Kidney glomerular epithelial cell (primary cell): ENCODE data around the gene FOXJ2.
"Not testable (repeated sequence)": the region's sequence is repeated elsewhere in the genome, so short reads cannot be mapped to it uniquely, and the experiment has no call there.

ENCODE experiments used
- DNase-seq: peaks from one replicate; lab custom pipeline; 2025; lab: John Stamatoyannopoulos, UW

FOXJ2 gene

GRCh38 chr12:8032242-8033152 is at the start of gene FOXJ2:
Gene FOXJ2 (plus strand): TSS chr12:8032716. CDS start chr12:8039833, 7,117 bp downstream.
- DNase-seq, result peak; percentile 60

DNA sequence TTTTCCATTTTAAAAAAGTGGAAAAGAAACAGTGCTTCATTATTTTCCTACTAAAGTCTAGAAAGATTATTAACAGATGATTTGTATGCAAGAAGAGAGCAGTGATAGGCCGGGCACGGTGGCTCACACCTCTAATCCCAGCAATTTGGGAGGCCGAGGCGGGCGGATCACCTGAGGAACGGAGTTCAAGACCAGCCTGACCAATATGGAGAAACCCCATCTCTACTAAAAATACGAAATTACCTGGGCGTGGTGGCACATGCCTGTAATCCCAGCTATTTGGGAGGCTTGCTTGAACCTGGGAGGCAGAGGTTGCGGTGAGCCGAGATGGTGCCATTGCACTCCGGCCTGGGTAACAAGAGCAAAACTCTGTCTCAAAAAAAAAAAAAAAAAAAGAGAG is 49.5 kb upstream of the FOXJ2 start:
- not testable (repeated sequence) for DNase-seq

- not testable (repeated sequence) for DNase-seq
Observed at GRCh38 chr12:7983460-7983859, 49.1 kb upstream of the FOXJ2 start.

- DNase-seq, result no peak
Observed at GRCh38 chr12:7984900-7985299, 47.6 kb upstream of the FOXJ2 start.

DNA sequence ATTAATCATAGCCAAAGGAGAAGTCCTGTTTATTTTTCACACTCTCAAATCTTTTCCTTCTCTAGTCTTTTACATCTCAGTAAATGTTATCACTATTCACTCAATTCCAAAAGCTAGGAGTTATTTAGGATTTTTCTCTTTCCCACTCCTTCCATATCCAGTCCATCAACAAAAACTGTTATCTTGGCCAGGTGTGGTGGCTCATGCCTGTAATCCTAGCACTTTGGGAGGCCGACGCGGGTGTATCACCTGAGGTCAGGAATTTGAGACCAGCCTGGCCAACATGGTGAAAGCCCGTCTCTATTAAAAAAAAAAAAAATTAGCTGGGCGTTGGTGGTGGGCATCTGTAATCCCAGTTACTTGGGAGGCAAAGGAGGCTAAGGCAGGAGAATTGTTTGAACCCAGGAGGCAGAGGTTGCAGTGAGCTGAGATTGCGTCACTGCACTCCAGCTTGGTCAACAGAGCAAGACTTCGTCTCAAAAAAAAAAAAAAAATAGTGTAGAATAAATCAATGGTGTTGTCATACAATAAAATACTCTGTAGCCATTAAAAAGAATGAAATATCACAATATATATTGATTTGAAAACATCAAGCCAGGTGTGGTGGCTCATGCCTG is 46.6 kb upstream of the FOXJ2 start:
- no peak for DNase-seq

GRCh38 chr12:7989827-7990491 is 42.6 kb upstream of the FOXJ2 start:
- no peak for DNase-seq

DNA sequence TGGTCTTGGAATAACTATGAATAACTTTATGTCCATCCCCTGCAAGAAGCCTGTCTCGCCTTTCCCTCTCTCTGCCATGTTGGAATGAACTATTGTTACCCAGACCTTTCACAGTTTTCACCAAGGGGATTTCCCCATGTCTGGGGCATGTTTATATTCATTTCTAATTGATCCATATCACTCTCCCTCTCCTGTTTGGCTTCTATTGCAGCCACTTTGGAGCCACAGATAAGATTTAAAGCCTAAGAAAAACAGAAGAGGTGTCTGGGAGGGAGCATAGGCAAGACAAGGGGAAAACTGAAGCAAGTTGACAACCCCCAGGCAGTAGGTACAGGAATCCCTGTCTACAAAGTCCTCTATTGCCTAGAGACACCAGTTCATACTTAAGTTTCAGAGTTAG is 41.0 kb upstream of the FOXJ2 start:
- no peak for DNase-seq

GRCh38 chr12:7994731-7995205 is 37.7 kb upstream of the FOXJ2 start:
- DNase-seq, result no peak

- DNase-seq, result peak; percentile 79
Observed at GRCh38 chr12:7995266-7995963, 37.1 kb upstream of the FOXJ2 start.

GRCh38 chr12:8000827-8001226 is 31.7 kb upstream of the FOXJ2 start:
- DNase-seq, result not testable (repeated sequence)

GRCh38 chr12:8001496-8001895 is 31.0 kb upstream of the FOXJ2 start:
- not testable (repeated sequence) for DNase-seq

DNA sequence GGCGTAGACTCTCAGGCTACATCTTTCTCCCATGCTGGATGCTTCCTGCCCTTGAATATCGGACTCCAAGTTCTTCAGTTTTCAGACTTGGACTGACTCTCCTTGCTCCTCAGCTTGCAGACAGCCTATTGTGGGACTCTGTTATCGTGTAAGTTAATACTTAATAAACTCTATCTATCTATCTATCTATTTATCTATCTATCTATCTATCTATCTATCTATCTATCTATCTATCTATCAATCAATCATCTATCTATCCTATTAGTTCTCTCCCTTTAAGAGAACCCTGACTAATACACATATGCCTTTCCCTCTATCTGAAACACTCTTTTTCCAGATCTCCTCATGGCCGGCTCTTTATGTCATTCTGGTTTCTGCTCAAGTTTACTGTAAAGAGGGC is 27.6 kb upstream of the FOXJ2 start:
- DNase-seq, result not testable (repeated sequence)

DNA sequence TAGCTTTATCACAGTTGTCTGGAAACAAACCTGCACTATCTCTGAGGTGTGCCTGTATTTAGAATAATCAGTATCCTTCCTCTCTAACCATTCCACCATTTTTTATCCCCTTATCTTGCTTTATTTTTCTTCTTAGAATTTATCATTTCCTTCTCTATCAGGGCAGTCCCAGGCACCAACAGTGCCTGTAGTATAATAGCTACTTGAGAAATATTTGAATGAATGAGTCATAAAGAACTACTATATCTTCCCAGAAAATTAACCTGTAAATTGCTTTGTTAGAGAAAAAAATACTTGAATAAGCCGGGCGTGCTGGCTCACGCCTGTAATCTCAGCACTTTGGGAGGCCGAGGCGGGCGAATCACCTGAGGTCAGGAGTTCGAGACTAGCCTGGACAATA is 21.2 kb upstream of the FOXJ2 start:
- DNase-seq, result peak; percentile 42

GRCh38 chr12:8012651-8013309 is 19.7 kb upstream of the FOXJ2 start:
- no peak for DNase-seq

- DNase-seq, result no peak
Observed at GRCh38 chr12:8014836-8015235, 17.7 kb upstream of the FOXJ2 start.

DNA sequence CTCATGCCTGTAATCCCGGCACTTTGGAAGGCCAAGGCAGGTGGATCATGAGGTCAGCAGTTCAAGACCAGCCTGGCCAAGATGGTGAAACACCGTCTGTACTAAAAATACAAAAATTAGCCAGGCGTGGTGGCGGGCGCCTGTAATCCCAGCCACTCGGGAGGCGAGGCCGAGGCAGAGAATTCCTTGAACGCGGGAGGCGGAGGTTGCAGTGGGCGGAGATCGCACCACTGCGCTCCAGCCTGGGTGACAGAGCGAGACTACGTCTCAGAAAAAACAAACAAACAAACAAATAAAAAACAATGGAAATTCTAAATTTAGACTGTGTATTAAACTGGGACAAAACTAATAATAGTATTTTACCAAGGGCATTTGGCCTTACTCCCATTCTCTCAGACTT is 14.3 kb upstream of the FOXJ2 start:
- DNase-seq, result not testable (repeated sequence)

GRCh38 chr12:8018666-8019581 is 13.6 kb upstream of the FOXJ2 start:
- no peak for DNase-seq

DNA sequence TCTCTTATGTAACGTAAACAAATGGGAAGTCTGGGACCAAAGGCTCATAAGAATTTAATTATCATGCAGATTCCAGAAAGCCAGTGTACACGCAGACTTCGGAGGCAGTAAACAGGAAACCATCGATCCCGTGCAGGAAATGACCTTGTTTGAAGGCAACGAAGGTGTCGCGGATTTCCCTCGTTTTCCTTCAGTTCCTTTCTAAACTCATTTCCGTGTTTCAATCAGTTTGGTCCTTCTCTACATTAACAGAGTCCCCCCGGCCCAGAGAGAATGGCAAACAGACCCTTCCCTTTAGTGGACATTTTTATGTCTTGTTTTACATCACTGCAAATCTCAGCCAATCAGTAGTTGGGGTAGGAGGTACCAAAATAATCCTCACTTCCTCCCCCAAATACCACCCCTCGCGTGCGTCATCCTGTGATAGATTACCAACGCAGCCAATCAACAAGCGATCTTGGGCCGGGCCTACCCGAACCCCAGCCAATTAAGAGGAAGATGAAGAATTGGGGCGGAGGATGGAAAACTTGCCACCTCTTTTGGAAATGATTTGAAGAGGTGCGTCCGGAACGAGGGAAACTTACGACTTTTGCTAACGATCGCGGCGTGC is 6.1 kb upstream of the FOXJ2 start:
- DNase-seq, result peak; percentile 98

GRCh38 chr12:8027856-8028255 is 4.7 kb upstream of the FOXJ2 start:
- DNase-seq, result no peak

- no peak for DNase-seq
Observed at GRCh38 chr12:8028267-8028666, 4.2 kb upstream of the FOXJ2 start.
